Ascending aorta (tissue), 2 donors: ENCODE results near the gene VPS16. TPM values are rescaled to one million over a fixed set of nuclear protein-coding genes. Genes with fewer than 3 reads are reported as not detected.

ENCODE experiments used
- DNase-seq, 2 donors: peaks; one replicate each; pipeline ENCODE4 v3.0.0-alpha.2; 2019; ENCODE audit warnings: low spot score in 2 of 2
- H3K27ac ChIP-seq, 2 donors: fragments of 200-600 bp; sonication (generic); one replicate each; pipeline ENCODE4 v1.5.1; 2016 to 2017; ENCODE audit warnings: mild to moderate bottlenecking in 1 of 2
- H3K27me3 ChIP-seq: fragments of 200-600 bp; sonication (generic); one replicate; pipeline ENCODE4 v1.5.1; 2017
- H3K36me3 ChIP-seq, 2 donors: fragments of 200-600 bp; sonication (generic); one replicate each; pipeline ENCODE4 v1.5.1; 2016
- H3K4me1 ChIP-seq, 2 donors: fragments of 200-600 bp; sonication (generic); one replicate each; pipeline ENCODE4 v1.5.1; 2016 to 2017; ENCODE audit warnings: mild to moderate bottlenecking in 1 of 2
- H3K4me3 ChIP-seq, 2 donors: fragments of 200-600 bp; sonication (generic); one replicate each; pipeline ENCODE4 v1.5.1; 2016 to 2017; ENCODE audit warnings: mild to moderate bottlenecking in 1 of 2
- H3K9me3 ChIP-seq, 2 donors: fragments of 200-600 bp; sonication (generic); one replicate each; pipeline ENCODE4 v1.5.1; 2016
- intact Hi-C: fragments of 100-400 bp; cut with DNase I; formaldehyde crosslinking; loops from one replicate; pipeline ENCODE4 v1.15.1; 2023
- total RNA-seq: library from RNA; depleted of rRNA; stranded (reverse); fragments of >200 nt; gene quantifications from one replicate; pipeline ENCODE4 v1.1.0, GENCODE V29; 2016
- TF ChIP-seq, protein P1 (sequence below), 3 experiments: fragments of 200-600 bp in 2 of 3; fragments of 450-650 bp in 1 of 3; sonication (generic) in 2 of 3; IDR thresholded peaks; one replicate each; pipeline ENCODE4 v1.5.1; 2016 to 2019; ENCODE audit warnings: antibody characterized with exemption in 3 of 3, mild to moderate bottlenecking in 1 of 3, moderate library complexity in 1 of 3

VPS16 gene
- total RNA-seq, 1 donor from 2014 or later, result 61.1 TPM

DNA sequence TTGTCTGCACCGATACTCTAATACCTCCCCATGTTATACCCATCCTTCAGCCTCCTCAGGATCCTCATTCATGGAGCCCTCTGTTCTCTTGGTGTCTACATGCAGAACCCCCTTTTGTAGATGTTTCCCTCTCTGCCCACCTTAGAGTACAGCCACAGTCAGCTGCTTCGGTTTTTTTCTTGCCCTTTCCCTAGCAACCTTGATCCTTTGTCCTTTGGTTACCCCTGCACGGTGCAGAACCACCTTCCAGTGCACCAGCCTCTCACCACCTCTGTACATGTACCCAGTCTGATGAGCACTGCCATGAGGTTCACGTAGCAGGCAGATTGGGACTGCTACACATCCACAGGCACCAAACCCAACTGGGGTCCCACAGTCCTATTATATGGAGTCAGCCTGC is 7.3 kb downstream of the VPS16 start:
- Histone ChIP-seq H3K27ac (no peak overlapping the region), H3K9me3 (no peaks in the 10 kb centered on the region), H3K4me3 (no peak overlapping the region), H3K36me3 (no peaks in the 10 kb centered on the region), H3K4me1 (no peaks in the 10 kb centered on the region), H3K27me3 (no peaks in the 10 kb centered on the region)
- no peak for DNase-seq
- TF ChIP-seq, protein P1, sequence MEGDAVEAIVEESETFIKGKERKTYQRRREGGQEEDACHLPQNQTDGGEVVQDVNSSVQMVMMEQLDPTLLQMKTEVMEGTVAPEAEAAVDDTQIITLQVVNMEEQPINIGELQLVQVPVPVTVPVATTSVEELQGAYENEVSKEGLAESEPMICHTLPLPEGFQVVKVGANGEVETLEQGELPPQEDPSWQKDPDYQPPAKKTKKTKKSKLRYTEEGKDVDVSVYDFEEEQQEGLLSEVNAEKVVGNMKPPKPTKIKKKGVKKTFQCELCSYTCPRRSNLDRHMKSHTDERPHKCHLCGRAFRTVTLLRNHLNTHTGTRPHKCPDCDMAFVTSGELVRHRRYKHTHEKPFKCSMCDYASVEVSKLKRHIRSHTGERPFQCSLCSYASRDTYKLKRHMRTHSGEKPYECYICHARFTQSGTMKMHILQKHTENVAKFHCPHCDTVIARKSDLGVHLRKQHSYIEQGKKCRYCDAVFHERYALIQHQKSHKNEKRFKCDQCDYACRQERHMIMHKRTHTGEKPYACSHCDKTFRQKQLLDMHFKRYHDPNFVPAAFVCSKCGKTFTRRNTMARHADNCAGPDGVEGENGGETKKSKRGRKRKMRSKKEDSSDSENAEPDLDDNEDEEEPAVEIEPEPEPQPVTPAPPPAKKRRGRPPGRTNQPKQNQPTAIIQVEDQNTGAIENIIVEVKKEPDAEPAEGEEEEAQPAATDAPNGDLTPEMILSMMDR (IDR thresholded peaks at IDR 0.05), result no peak
- intact Hi-C loops, result loop anchor here (10.0 kb wide), 1 partner anchor 197 kb away; the partner anchor contains the start of genes GNRH2 and MRPS26

DNA sequence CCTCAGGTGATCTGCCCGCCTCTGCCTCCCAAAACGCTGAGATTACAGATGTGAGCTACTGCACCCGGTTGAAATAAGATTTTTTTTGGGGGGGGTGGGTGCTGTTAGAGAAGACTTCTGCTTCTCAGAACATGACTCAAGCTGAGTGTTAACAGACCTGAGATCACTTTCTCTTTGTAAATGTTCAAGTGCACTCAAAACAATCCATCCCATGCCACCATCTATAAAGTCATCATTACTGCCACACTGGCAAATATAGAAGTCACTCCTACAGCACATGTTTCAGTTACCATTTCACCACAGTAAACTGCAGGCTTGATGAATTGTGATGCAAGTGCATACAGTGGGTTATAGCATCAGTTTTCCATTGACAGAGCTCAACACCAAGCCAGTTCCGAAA is 9.0 kb downstream of the VPS16 start:
- no peak for DNase-seq
- Histone ChIP-seq H3K9me3 (no peaks in the 10 kb centered on the region), H3K27ac (no peak overlapping the region), H3K27me3 (no peaks in the 10 kb centered on the region), H3K4me3 (no peak overlapping the region), H3K36me3 (no peaks in the 10 kb centered on the region), H3K4me1 (no peaks in the 10 kb centered on the region)
- intact Hi-C loops, result loop anchor here (10.0 kb wide), 1 partner anchor 195 kb away; the partner anchor contains the start of genes GNRH2 and MRPS26
- TF ChIP-seq, protein P1 (IDR thresholded peaks at IDR 0.05), result no peak

DNA sequence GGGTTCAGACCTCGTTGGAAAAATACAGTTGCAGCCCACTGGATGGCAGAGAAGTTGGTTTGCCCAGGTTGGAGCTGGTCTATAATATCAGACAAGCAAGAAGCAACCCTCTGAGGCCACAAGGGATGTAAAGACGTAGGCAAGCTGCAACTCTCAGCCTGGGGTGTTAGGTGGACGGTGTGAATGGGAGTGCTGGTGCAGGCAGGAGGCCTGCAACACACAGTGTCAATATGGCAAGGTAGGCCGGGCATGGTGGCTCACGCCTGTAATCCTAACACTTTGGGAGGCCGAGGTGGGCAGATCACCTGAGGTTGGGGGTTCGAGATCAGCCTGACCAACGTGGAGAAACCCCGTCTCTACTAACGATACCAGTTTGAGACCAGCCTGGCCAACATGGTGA is 10.5 kb downstream of the VPS16 start:
- Histone ChIP-seq H3K9me3 (no peaks in the 10 kb centered on the region), H3K36me3 (no peaks in the 10 kb centered on the region), H3K27me3 (no peaks in the 10 kb centered on the region), H3K4me3 (no peak overlapping the region), H3K27ac (no peak overlapping the region), H3K4me1 (no peaks in the 10 kb centered on the region)
- TF ChIP-seq, protein P1 (IDR thresholded peaks at IDR 0.05), result no peak
- intact Hi-C loops, result no loop called here
- DNase-seq, result peak in 1 of 2 donors; percentile 50

DNA sequence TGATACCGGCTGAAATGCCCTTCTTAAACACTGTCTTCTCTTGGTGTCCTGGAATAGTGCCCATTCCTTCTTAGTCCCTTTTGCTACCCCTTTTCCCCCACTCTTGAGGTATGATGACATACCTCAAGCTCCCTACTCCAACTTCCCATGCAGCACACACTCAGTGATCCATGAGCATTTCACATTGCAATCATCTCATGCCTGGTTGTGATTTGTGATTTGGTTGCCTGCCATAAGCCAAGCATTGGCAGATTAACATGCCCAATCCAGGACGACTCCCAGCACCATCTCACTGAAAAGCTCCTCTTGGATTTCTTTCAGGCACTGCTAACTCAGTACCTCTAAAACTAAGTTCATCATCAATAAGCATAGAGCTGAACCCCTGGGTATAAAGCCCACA is 18.0 kb downstream of the VPS16 start:
- H3K4me1 ChIP-seq, result no peaks in the 10 kb centered on the region
- no peak overlapping the region for H3K27ac ChIP-seq
- no peak for DNase-seq
- TF ChIP-seq, protein P1 (IDR thresholded peaks at IDR 0.05), result no peak
- intact Hi-C loops, result no loop called here
- H3K36me3 ChIP-seq, result peaks cover 29 to 33% of the 10 kb centered on the region in 2 donors
- H3K4me3 ChIP-seq, result no peak overlapping the region
- no peaks in the 10 kb centered on the region for H3K27me3 ChIP-seq
- no peaks in the 10 kb centered on the region for H3K9me3 ChIP-seq

DNA sequence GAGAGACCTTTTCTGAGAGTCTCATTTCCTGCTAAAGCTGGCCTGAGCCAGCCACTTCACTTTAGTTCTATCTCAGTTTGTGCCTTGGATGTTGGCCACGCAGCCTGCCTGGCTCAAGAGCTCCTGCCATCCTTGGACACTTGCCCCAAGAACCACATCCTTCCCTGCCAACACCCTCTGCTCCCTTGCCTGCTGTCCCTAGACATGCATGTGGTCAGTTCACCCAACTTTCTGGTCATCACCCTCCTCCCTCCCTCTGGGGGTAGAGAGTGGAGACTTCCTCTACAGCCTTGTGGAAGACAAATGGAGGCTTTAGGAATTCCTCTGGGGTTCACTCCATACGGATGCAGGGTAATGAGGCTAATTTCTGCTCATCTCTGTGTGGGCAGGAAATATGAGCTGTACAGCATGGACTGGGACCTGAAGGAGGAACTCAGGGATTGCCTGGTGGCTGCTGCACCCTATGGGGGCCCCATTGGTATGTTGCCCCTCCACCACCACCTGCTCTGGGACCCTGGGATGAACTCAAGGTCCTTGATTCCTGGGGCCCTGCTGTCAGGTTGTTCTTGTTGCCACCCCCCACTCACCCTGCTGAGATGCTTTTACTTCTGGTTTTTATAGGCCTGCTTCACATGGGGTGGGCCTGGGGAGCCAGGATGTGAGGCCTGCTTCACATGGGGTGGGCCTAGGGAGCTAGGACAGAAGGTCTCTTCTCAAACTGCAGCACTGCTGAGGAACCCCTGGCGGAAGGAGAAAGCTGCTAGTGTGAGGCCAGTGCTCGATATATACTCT is 19.0 kb downstream of the VPS16 start:
- Histone ChIP-seq H3K27me3 (no peaks in the 10 kb centered on the region), H3K27ac (no peak overlapping the region), H3K9me3 (no peaks in the 10 kb centered on the region), H3K36me3 (peaks cover 37 to 43% of the 10 kb centered on the region in 2 donors), H3K4me1 (no peaks in the 10 kb centered on the region), H3K4me3 (no peak overlapping the region)
- DNase-seq, result no peak
- TF ChIP-seq, protein P1 (IDR thresholded peaks at IDR 0.05), result no peak
- intact Hi-C loops, result no loop called here
